ENCODE data around the gene HPGD.

DNA sequence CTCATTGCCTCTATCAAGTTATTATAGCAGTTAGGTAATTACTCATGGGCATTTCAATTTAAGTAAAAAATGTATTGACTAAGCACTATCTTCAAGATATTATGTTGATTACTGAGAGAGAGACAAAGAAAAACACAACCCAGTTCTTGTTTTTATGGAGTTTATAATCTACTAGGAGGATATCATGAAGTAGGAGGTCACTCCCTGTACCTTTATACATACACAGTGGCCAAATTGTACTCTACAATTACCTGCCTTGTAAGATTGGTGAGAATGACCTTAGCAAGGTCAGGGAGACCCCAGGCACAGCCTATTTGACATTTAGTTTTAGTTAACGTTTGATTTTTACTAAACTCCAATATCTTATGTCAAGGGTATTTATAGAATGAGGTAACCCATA, 5.5 kb downstream of the HPGD start:
- TF ChIP-seq POLR2A (IDR thresholded peaks at IDR 0.05), result no peak
- TF ChIP-seq, protein P1, sequence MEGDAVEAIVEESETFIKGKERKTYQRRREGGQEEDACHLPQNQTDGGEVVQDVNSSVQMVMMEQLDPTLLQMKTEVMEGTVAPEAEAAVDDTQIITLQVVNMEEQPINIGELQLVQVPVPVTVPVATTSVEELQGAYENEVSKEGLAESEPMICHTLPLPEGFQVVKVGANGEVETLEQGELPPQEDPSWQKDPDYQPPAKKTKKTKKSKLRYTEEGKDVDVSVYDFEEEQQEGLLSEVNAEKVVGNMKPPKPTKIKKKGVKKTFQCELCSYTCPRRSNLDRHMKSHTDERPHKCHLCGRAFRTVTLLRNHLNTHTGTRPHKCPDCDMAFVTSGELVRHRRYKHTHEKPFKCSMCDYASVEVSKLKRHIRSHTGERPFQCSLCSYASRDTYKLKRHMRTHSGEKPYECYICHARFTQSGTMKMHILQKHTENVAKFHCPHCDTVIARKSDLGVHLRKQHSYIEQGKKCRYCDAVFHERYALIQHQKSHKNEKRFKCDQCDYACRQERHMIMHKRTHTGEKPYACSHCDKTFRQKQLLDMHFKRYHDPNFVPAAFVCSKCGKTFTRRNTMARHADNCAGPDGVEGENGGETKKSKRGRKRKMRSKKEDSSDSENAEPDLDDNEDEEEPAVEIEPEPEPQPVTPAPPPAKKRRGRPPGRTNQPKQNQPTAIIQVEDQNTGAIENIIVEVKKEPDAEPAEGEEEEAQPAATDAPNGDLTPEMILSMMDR (IDR thresholded peaks at IDR 0.05), result no peak

Measured in esophagus squamous epithelium (tissue), 4 donors.